VCaP (cell line): ENCODE data around the gene ARHGEF11.
A peak's percentile ranks its signal among the peaks of the same experiment; 100 is the strongest.

Experiments used
- H3K27ac ChIP-seq: fragments of 450-650 bp; 2 replicates; pipeline ENCODE4 v1.5.1; 2017
- TF ChIP-seq, protein P1 (sequence below): fragments of 450-650 bp; conservative IDR thresholded peaks from 2 replicates; pipeline ENCODE4 v1.5.1; 2017; ENCODE audit warnings: mild to moderate bottlenecking, moderate library complexity

The ARHGEF11 gene

DNA sequence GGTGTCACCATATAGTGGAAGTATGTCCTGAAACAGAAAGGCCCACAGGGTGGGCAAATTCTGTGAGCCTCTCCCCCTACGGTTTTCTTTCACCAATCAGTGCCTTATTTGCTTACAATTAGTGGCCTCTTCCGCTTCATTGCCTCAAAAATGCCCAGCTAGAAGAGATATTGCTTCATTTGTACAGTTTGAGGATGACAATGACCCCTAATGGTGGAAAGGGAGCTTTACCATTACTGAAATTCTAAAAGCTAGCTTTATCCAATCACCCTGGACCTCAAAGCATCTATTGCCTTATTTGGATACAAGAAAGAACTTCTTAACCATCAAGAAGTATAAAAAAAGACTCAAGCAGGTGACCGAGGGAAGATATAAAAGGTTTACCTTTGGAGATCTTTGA, 75.5 kb downstream of the ARHGEF11 start:
- no peak overlapping the region for H3K27ac ChIP-seq
- TF ChIP-seq, protein P1, sequence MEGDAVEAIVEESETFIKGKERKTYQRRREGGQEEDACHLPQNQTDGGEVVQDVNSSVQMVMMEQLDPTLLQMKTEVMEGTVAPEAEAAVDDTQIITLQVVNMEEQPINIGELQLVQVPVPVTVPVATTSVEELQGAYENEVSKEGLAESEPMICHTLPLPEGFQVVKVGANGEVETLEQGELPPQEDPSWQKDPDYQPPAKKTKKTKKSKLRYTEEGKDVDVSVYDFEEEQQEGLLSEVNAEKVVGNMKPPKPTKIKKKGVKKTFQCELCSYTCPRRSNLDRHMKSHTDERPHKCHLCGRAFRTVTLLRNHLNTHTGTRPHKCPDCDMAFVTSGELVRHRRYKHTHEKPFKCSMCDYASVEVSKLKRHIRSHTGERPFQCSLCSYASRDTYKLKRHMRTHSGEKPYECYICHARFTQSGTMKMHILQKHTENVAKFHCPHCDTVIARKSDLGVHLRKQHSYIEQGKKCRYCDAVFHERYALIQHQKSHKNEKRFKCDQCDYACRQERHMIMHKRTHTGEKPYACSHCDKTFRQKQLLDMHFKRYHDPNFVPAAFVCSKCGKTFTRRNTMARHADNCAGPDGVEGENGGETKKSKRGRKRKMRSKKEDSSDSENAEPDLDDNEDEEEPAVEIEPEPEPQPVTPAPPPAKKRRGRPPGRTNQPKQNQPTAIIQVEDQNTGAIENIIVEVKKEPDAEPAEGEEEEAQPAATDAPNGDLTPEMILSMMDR, result no peak

DNA sequence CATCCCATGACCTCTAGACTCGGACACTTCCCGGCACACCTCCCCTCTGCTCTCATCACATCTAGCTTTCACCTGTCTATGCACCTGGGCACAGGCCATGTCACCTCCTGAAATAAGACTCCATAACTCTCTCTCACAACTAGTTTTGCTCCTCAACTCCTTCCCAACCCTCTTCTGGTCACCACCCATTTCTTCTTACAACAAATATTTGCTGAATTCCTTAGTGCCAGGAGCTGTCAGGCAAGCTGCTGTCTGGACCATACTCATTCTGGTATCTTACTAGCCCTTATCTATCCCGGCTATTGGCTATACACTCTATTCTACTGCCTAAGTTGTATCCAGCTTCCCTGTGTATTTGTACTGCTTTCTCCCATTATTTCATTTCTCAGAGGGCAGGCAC, 76.0 kb downstream of the ARHGEF11 start:
- TF ChIP-seq, protein P1, result no peak

DNA sequence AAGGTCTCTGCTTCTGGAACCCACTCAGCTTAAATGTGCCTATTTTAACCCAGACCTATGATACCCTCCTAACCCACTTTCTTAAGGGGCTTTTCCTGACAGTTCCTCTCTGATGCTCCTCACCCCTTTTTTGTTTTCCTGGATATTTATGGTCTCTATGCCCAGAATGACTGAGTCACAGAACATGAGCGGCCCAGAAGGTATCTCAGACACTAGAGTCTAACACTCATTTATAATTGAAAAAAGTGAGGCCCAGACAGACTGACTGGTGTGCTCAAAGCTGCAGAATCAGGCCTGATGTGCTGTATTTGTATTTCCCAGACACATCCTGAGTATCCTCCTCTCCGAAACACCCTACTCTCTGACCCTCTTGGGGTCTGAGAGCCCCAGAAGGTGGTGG, 81.1 kb downstream of the ARHGEF11 start:
- H3K27ac ChIP-seq, result no peak overlapping the region

More for the DNA sequence above, 76.0 kb downstream of the ARHGEF11 start:
- H3K27ac ChIP-seq, result no peak overlapping the region

DNA sequence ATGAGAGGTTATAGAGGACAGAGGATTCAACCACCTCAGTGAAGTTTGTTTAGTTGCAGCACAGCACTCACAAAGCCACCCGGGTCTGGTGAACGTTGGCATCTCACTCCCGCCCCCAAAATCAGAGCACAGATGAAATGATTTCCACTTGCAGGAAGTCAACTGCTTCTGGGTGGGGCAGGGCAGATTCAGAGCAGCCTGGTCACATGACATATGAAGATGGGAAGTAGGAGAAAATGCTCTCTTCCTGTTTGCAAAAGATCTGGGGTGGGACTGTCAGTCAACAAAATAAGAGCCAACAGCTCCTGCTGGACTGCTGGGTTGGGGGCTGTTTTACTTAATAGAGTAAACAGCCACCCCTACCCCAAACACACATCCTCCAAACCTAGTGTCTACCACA, 81.9 kb downstream of the ARHGEF11 start:
- H3K27ac ChIP-seq, result no peak overlapping the region

More for the DNA sequence above, 81.1 kb downstream of the ARHGEF11 start:
- TF ChIP-seq, protein P1, result no peak

DNA sequence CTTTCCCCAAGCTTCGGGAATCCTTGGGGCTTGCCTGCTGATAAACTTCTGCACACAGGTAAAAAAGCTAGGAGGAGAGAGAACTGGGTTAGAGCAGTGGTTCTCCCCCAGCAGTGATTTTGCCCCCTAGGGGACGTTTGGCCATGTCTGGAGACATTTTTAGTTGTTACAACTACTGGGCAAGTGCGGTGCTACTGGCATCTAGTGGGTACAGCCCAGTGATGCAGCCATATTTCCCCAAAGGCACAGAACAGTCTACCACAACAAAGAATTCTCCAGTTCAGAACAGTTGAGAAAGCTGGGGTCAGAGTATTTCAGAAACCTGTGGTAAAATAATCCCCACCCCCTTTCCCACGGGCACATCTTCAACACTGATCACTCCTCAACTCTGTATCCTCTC, 83.8 kb downstream of the ARHGEF11 start:
- H3K27ac ChIP-seq, result no peak overlapping the region
- TF ChIP-seq, protein P1, result peak; percentile 29; the same call in 1 of the 2 replicates

More for the DNA sequence above, 81.9 kb downstream of the ARHGEF11 start:
- TF ChIP-seq, protein P1, result no peak

DNA sequence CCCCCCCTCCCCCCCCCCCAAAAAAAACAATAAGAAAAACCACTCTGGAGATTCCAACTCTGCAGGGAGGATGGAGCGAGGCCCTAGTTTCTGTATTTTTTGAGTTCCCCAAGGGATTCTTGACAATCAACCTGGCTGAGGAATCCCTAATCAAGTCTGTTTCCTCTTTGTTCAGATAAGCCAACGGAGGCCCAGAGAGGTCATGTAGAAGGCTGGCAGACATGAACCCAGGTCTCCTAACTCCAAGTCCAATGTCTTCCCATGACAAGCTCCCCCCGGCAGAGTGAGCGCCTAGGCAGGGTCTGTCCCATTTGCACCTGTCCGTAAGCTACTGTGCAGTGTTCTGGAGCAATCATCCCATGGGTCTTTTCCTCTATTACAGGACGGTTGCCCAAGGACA, 85.6 kb downstream of the ARHGEF11 start:
- no peak overlapping the region for H3K27ac ChIP-seq
- TF ChIP-seq, protein P1, result no peak

DNA sequence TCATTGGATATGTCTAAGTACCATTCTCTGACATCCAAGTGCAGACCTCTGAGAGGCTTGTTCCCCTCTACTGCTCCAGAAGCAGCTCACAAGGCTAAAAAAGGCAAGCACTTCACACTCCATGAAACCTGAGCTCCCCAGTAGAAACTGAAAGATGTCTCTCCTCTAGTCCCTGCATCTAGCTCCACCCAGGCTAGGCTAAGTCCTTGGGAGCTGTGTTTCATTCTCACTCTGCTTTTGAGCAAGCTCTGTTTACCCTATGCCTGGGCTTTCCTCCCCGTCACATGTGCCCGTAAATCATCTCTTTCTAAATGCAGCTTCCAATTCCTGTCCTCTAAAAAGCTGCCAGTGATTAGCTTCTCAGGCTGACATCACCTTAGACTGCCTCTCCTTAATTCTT, 86.1 kb downstream of the ARHGEF11 start:
- H3K27ac ChIP-seq, result no peak overlapping the region
- TF ChIP-seq, protein P1, result no peak

DNA sequence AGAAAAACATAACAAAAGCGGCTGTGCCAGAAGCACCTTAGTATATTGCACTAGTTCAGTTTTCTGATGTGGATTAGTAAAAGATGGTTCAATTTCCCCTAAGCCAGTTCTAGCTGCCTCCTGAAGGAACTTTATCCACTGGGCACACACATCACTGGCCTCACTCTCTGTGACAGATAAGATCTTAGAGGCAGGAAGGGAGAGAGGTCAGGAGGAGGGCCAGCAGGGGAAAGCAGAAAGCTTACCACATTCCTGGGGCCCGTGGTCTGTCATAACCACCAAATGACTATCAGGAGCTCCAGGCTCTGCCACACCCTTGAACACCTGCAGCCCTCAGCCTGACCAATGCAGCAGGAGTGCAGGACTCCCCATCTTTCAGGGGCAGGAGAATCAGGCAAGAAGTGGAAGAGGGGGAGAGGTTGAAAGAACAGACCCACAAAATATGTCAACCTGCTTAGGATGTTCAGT, 87.3 kb downstream of the ARHGEF11 start:
- H3K27ac ChIP-seq, result no peak overlapping the region
- TF ChIP-seq, protein P1, result no peak
